Mucosa of stomach (tissue), 1 donor: Measurements from ENCODE around the gene PGAM5.

Source experiments
- H3K27me3 ChIP-seq: one replicate; pipeline ENCODE4 v1.7.0; 2013; ENCODE audit warnings: mild to moderate bottlenecking, low read length; ENCODE audit not compliant: control insufficient read depth, insufficient read depth
- H3K36me3 ChIP-seq: one replicate; pipeline ENCODE4 v1.7.0; 2013; ENCODE audit warnings: low read length; ENCODE audit not compliant: control insufficient read depth, insufficient read depth
- H3K4me1 ChIP-seq: one replicate; pipeline ENCODE4 v1.7.0; 2013; ENCODE audit warnings: mild to moderate bottlenecking, low read length; ENCODE audit not compliant: control insufficient read depth, insufficient read depth
- H3K4me3 ChIP-seq: one replicate; pipeline ENCODE4 v1.7.0; 2013; ENCODE audit warnings: low read length
- H3K9ac ChIP-seq: one replicate; pipeline ENCODE4 v1.7.0; 2013; ENCODE audit warnings: mild to moderate bottlenecking, low read length, moderate library complexity
- H3K9me3 ChIP-seq: one replicate; pipeline ENCODE4 v1.7.0; 2013; ENCODE audit warnings: mild to moderate bottlenecking, low read length, moderate library complexity; ENCODE audit not compliant: control insufficient read depth
- donor health status: Pancreatic carcinoma.

The PGAM5 gene

DNA sequence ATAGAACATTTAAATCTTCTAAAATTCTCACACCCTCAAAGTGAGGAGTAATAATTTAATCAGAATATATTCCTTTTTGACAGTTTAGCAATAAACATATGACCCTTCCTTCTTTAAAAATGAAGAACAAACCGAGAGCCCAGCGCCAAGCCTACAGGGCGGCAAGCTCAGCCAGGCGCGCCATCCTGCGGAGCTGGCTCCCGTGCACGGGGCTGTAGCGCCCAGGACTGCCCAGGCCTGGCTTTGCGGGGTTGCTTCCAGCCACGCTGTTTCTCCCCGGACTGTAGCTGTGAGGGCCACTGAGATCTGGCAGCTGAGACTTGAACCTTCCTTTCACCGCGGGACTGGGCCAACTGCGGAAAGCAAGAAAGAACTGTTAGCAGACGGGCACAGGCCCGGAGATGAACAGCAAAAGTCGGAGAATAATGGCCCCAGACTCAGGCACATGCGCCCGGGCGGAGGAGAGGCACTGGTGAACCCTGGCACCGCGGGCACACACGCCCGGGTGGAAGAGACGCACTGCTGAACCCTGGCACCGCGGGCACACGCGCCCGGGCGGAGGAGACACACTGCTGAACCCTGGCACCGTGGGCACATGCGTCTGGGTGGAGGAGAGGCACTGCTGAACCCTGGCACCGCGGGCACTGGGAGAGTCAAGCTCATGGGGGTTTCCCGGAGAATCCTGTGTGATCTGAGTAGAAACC is 16.6 kb downstream of the PGAM5 start:
- Histone ChIP-seq H3K36me3 (peaks cover 13% of the 10 kb centered on the region), H3K9ac (no peak overlapping the region), H3K27me3 (no peaks in the 10 kb centered on the region), H3K4me3 (no peak overlapping the region), H3K4me1 (no peaks in the 10 kb centered on the region), H3K9me3 (no peaks in the 10 kb centered on the region)

GRCh38 chr12:132728502-132728901 is 17.9 kb downstream of the PGAM5 start:
- Histone ChIP-seq H3K4me1 (no peaks in the 10 kb centered on the region), H3K36me3 (peaks cover 13% of the 10 kb centered on the region), H3K9ac (no peak overlapping the region), H3K4me3 (no peak overlapping the region), H3K9me3 (no peaks in the 10 kb centered on the region), H3K27me3 (no peaks in the 10 kb centered on the region)

GRCh38 chr12:132729541-132730320 is 19.1 kb downstream of the PGAM5 start:
- no peaks in the 10 kb centered on the region for H3K27me3 ChIP-seq
- no peaks in the 10 kb centered on the region for H3K4me1 ChIP-seq
- H3K4me3 ChIP-seq, result no peak overlapping the region
- no peak overlapping the region for H3K9ac ChIP-seq
- no peaks in the 10 kb centered on the region for H3K9me3 ChIP-seq
- H3K36me3 ChIP-seq, result peaks cover 11% of the 10 kb centered on the region

GRCh38 chr12:132730353-132730752 is 19.7 kb downstream of the PGAM5 start:
- Histone ChIP-seq H3K27me3 (no peaks in the 10 kb centered on the region), H3K36me3 (peaks cover 11% of the 10 kb centered on the region), H3K4me3 (no peak overlapping the region)

GRCh38 chr12:132731574-132731973 is 20.9 kb downstream of the PGAM5 start:
- no peak overlapping the region for H3K9ac ChIP-seq
- peaks cover 11% of the 10 kb centered on the region for H3K36me3 ChIP-seq
- no peaks in the 10 kb centered on the region for H3K4me1 ChIP-seq
- H3K27me3 ChIP-seq, result no peaks in the 10 kb centered on the region
- no peaks in the 10 kb centered on the region for H3K9me3 ChIP-seq
- no peak overlapping the region for H3K4me3 ChIP-seq

More at GRCh38 chr12:132730353-132730752, 19.7 kb downstream of the PGAM5 start:
- Histone ChIP-seq H3K9ac (no peak overlapping the region), H3K4me1 (no peaks in the 10 kb centered on the region), H3K9me3 (no peaks in the 10 kb centered on the region)

GRCh38 chr12:132734206-132734605 is 23.6 kb downstream of the PGAM5 start:
- H3K4me3 ChIP-seq, result no peak overlapping the region
- no peaks in the 10 kb centered on the region for H3K4me1 ChIP-seq
- H3K9me3 ChIP-seq, result no peaks in the 10 kb centered on the region
- no peaks in the 10 kb centered on the region for H3K27me3 ChIP-seq
- H3K9ac ChIP-seq, result no peak overlapping the region
- peaks cover 19% of the 10 kb centered on the region for H3K36me3 ChIP-seq

DNA sequence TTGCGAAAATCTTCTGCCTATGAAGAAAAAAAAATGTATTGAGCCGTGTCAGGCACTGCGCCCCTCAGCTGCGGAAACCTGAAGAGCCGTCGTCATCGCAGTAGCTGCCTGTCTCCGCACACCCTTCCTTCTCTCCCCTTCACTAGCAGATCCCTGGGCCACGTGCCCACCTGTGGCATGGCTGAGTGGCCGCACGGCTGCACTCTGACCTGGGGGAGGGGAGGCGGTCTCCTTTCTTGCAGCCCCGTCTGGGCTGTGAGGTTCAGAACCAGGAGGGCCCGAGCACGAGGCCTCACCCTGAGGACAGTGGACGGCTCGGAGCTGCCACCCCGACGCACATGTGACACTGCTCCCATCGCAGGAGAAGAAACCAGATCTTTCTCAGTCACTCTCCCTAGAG is 24.9 kb downstream of the PGAM5 start:
- Histone ChIP-seq H3K9me3 (no peaks in the 10 kb centered on the region), H3K4me1 (no peaks in the 10 kb centered on the region), H3K9ac (no peak overlapping the region), H3K27me3 (no peaks in the 10 kb centered on the region), H3K36me3 (peaks cover 19% of the 10 kb centered on the region), H3K4me3 (no peak overlapping the region)

DNA sequence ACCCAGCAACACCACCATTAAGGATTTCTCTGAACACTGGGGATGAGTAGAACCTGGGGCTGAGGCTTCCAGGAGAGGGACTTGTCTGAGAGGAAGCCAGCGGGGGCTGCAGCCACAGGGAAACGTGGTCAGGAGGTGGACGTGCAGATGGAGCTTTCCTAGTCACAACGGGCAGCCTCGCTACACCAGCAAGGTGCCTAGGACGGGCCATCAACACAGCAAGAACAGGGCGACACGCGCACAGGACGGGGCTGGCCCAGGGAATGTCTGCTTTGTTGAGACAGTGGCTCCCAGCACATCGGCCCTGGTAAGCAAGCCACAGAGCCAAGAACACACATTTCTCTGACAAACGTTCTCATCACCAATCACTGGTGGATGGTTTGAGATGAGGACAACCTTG is 25.7 kb downstream of the PGAM5 start:
- peaks cover 26% of the 10 kb centered on the region for H3K36me3 ChIP-seq
- H3K4me3 ChIP-seq, result no peak overlapping the region
- no peak overlapping the region for H3K9ac ChIP-seq

DNA sequence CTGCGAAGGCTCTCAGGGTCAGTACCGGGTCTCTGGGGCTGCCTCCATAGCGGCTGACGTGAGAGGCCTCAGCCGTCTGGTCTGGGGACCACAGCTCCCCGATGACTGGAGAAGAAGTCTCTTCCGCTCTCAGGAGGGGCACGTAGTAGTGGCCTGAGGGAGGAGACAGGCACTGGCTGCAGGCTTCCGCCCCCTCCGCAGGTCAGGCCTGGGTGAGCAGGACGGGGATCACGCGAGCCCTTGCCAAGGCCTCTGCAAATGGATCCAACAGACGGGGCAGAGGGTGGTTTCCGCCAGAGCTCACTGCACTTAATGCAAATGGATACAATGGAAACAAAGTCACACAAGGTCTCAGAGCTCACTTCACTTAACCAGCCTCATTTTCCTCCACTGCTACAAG is 26.3 kb downstream of the PGAM5 start:
- H3K9me3 ChIP-seq, result no peaks in the 10 kb centered on the region
- H3K27me3 ChIP-seq, result no peaks in the 10 kb centered on the region
- no peak overlapping the region for H3K9ac ChIP-seq
- H3K36me3 ChIP-seq, result peaks cover 31% of the 10 kb centered on the region
- H3K4me3 ChIP-seq, result no peak overlapping the region
- H3K4me1 ChIP-seq, result no peaks in the 10 kb centered on the region

More for the DNA sequence above, 25.7 kb downstream of the PGAM5 start:
- Histone ChIP-seq H3K9me3 (no peaks in the 10 kb centered on the region), H3K27me3 (no peaks in the 10 kb centered on the region), H3K4me1 (no peaks in the 10 kb centered on the region)

DNA sequence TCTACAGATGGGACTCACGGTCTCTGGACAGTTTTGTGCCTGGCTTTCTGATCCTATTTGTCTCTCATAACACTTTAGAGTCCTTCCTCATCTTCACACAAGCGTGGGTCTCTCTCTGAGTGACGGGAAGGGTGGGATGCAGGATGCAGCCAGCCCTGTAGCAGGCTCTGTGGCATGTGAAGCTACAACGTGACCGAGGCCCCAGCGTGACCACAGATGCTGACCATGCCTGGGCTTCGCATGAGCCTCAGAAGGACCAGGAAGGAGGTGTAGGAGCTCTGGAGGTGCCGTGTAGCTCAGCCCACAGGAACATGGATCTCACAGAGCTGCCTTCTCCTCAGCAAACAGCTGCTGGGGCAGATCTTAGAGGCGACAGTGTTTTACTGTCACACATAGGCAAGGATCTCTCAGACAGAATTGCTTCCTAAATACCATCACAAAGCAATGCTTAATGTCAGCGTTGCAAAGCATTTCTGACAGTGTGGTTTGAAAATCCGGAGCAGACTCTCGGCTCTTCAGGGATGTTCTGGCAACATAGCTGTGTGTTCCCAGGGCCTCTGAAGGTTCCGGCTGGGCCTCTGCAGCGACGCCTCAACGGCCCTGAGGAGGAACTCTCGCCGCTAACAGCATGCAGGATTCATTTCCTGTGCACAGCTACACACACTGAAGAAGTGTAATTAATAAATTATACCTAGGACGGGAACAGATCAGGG is 29.1 kb downstream of the PGAM5 start:
- no peak overlapping the region for H3K9ac ChIP-seq
- no peaks in the 10 kb centered on the region for H3K9me3 ChIP-seq
- no peaks in the 10 kb centered on the region for H3K4me1 ChIP-seq
- H3K27me3 ChIP-seq, result no peaks in the 10 kb centered on the region
- peaks cover 37% of the 10 kb centered on the region for H3K36me3 ChIP-seq
- H3K4me3 ChIP-seq, result no peak overlapping the region

DNA sequence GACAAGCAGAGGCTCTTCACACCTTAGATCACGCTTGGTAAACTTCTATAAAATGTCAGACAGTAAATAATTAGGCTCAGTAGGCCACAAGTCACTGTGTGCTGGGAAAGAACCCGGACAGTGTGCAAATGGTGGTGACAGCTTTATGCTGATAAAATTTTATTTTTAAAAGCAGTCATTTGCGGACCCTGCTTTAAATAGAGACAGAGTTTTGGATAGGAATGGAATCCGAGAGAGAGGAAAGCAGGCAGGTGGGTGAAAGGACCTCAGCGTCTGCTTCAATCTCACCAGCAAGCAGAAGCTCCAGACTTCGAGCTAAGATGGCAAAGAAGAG is 29.6 kb downstream of the PGAM5 start:
- H3K9me3 ChIP-seq, result no peaks in the 10 kb centered on the region
- H3K27me3 ChIP-seq, result no peaks in the 10 kb centered on the region
- peaks cover 41% of the 10 kb centered on the region for H3K36me3 ChIP-seq

DNA sequence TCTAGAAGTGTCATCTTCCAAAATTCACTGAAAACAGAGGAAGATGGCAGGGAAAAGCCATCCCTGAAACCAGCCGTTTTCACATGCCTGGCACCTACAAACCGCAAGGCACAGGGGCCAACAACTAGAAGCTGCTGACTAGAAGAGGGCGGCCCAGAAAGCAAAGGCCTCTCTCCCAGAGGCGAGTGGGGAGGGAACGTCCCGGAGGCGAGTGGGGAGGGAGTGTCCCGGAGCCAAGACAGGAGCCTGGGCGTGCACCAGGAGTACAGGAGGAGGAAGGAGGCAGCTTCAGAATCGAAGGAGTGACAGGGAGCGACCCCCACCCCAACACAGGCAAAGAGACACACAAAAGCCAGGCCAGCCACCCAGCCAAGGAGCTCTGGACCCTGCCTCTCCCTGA is 30.0 kb downstream of the PGAM5 start:
- peaks cover 45% of the 10 kb centered on the region for H3K36me3 ChIP-seq

More for the DNA sequence above, 29.6 kb downstream of the PGAM5 start:
- no peak overlapping the region for H3K4me3 ChIP-seq
- H3K9ac ChIP-seq, result no peak overlapping the region
- no peaks in the 10 kb centered on the region for H3K4me1 ChIP-seq

More for the DNA sequence above, 30.0 kb downstream of the PGAM5 start:
- Histone ChIP-seq H3K4me1 (no peaks in the 10 kb centered on the region), H3K4me3 (no peak overlapping the region), H3K27me3 (no peaks in the 10 kb centered on the region), H3K9me3 (no peaks in the 10 kb centered on the region), H3K9ac (no peak overlapping the region)
